Lower lobe of right lung (tissue), 2 donors: Measurements from ENCODE around the gene XRCC5. TPM values are rescaled to one million over a fixed set of nuclear protein-coding genes. Genes with fewer than 3 reads are reported as not detected.

ENCODE experiments used
- ATAC-seq, 2 donors: fragments of 200-7000 bp; cut with Tn5 transposase; one replicate each; pipeline ENCODE4 v1.9.1; 2020 to 2022; ENCODE audit warnings: mild to moderate bottlenecking in 2 of 2, moderate library complexity in 2 of 2
- DNase-seq: peaks from one replicate; pipeline ENCODE4 v3.0.0-alpha.2; 2020
- H3K27ac ChIP-seq: fragments of 200-600 bp; one replicate; pipeline ENCODE4 v1.8.0; 2022
- H3K27me3 ChIP-seq: fragments of 200-600 bp; one replicate; pipeline ENCODE4 v1.8.0; 2022; ENCODE audit warnings: low read depth
- H3K36me3 ChIP-seq: fragments of 200-600 bp; one replicate; pipeline ENCODE4 v1.8.0; 2022; ENCODE audit warnings: mild to moderate bottlenecking
- H3K4me1 ChIP-seq: fragments of 200-600 bp; one replicate; pipeline ENCODE4 v1.8.0; 2022
- H3K4me3 ChIP-seq: fragments of 200-600 bp; one replicate; pipeline ENCODE4 v1.8.0; 2022; ENCODE audit warnings: mild to moderate bottlenecking
- H3K9me3 ChIP-seq: fragments of 200-600 bp; one replicate; pipeline ENCODE4 v1.8.0; 2022
- CTCF ChIP-seq: fragments of 200-600 bp; IDR thresholded peaks from one replicate; pipeline ENCODE4 v1.8.0; 2022; ENCODE audit warnings: antibody characterized with exemption, mild to moderate bottlenecking
- intact Hi-C: fragments of 100-400 bp; cut with DNase I; formaldehyde crosslinking; loops from one replicate; pipeline ENCODE4 v1.11.0; 2022
- total RNA-seq: library from RNA; stranded (reverse); fragmentation: NEBNext Ultra II Directional; extraction: Animal tissue kit (Norgen Biotek cat#: 25700); gene quantifications from one replicate; pipeline ENCODE4 v1.2.1, GENCODE V29; 2021
- donor health status: DM: no; HTN: yes; CAD: no; lungs with severe emphysema.

Gene XRCC5
- total RNA-seq, 1 donor from 2014 or later: 155 TPM

- Histone ChIP-seq H3K4me1 (no peaks in the 10 kb centered on the region), H3K36me3 (peaks cover 92% of the 10 kb centered on the region), H3K27me3 (no peaks in the 10 kb centered on the region), H3K9me3 (no peaks in the 10 kb centered on the region), H3K4me3 (no peak overlapping the region), H3K27ac (no peak overlapping the region)
- DNase-seq (no peak), ATAC-seq (no peak)
- intact Hi-C loops: no loop called here
- TF ChIP-seq CTCF: no peak
Observed at GRCh38 chr2:216164576-216164975, 55.4 kb downstream of the XRCC5 start.

GRCh38 chr2:216165711-216166110 lies 56.6 kb downstream of the XRCC5 start:
- no peak overlapping the region for H3K4me3 ChIP-seq
- no peaks in the 10 kb centered on the region for H3K4me1 ChIP-seq
- H3K9me3 ChIP-seq: no peaks in the 10 kb centered on the region
- peaks cover 86% of the 10 kb centered on the region for H3K36me3 ChIP-seq
- no peak for TF ChIP-seq CTCF
- intact Hi-C loops: no loop called here
- ATAC-seq (no peak), DNase-seq (no peak)
- H3K27ac ChIP-seq: no peak overlapping the region
- H3K27me3 ChIP-seq: no peaks in the 10 kb centered on the region

DNA sequence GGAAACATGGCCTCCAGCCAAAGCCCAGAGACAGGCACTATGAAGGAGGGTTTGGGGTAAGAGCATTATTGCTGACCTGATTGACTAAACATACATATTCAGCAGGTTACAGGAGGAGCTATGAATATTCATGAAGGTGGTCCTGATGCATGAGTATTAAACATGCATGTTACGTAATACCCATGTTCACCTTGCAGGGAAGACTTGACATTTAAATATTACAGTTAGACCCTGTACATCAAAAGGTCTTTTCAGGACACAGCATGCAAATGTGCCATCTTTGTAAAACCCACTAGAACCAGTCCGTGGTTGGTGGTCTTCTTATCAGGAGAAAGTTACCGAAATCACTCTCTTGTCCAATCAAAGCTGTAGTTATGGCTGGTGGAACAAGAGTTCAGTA lies 59.9 kb downstream of the XRCC5 start:
- Histone ChIP-seq H3K9me3 (no peaks in the 10 kb centered on the region), H3K27me3 (no peaks in the 10 kb centered on the region), H3K4me3 (no peak overlapping the region), H3K27ac (no peak overlapping the region), H3K36me3 (peaks cover 79% of the 10 kb centered on the region), H3K4me1 (no peaks in the 10 kb centered on the region)
- no peak for TF ChIP-seq CTCF
- ATAC-seq (no peak), DNase-seq (no peak)
- intact Hi-C loops: no loop called here

DNA sequence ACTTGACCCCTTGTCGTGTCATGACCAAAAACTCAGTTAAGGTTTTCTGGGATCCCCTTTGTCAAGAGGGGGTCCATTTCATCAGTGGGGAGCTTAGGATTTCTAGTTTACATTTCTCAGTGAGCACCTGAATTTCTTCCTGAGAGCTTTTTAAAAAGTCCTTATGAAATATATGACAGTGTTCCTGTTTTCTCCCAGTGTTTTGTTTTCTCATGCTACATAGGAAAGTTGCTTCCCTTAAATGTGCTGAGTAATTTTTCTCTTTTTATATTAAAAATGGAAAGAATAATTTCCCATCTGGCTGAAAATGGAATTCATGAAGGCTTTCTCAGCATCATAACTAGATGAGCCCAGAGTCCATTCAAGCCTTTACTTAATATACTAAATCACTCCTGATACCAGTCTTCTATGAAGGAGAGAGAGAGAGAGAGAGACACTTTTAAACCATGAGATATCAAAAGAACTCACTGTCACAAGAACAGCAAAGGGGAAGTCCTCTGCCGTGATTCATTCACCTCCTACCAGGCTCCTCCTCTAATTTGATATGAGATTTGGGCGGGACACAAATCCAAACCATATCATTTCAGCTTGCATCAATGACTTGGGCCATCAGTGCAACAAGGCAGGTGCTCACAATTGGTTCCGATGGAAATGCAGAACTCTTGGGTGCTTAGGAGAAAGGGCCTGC lies 61.1 kb downstream of the XRCC5 start:
- Histone ChIP-seq H3K36me3 (peaks cover 79% of the 10 kb centered on the region), H3K4me3 (no peak overlapping the region), H3K27ac (no peak overlapping the region), H3K4me1 (no peaks in the 10 kb centered on the region), H3K27me3 (no peaks in the 10 kb centered on the region), H3K9me3 (no peaks in the 10 kb centered on the region)
- DNase-seq (no peak), ATAC-seq (peak in 1 of 2 donors; percentile 28)
- no peak for TF ChIP-seq CTCF
- intact Hi-C loops: no loop called here

GRCh38 chr2:216171011-216171410 lies 61.9 kb downstream of the XRCC5 start:
- no peak for TF ChIP-seq CTCF
- Histone ChIP-seq H3K9me3 (no peaks in the 10 kb centered on the region), H3K4me3 (no peak overlapping the region), H3K36me3 (peaks cover 79% of the 10 kb centered on the region), H3K27me3 (no peaks in the 10 kb centered on the region), H3K4me1 (no peaks in the 10 kb centered on the region), H3K27ac (no peak overlapping the region)
- intact Hi-C loops: no loop called here
- DNase-seq (no peak), ATAC-seq (no peak)
